Measurements from ENCODE around the gene SCGB1A1. TPM values are rescaled to one million over a fixed set of nuclear protein-coding genes. Genes with fewer than 3 reads are reported as not detected.
A peak's percentile ranks its signal among the peaks of the same experiment; 100 is the strongest.

SCGB1A1 gene
- total and polyA plus RNA-seq, 4 donors = not detected

DNA sequence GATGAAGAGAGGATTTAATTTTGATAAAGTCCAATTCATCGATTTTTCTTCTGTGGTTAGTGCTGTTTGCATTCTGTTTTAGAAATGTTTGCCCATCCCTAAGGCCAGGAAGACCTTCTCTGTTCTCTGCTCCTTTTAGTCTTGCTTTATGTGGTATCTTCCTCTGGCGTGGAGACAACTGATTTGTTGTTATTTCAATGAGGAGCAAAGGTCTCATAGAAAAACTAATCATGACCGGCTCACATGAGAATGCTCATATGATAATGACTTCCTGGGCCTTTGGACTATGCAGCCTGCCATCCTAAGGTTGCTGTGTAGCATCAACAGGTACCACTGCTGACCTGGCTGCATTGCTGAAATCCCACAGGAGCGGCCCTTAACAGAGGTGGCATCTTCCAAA, 19.8 kb downstream of the SCGB1A1 start:
- H3K4me3 ChIP-seq (ENCODE audit: low read depth in 1 of 3, low read length in 3 of 3) = no peak overlapping the region
- no peak overlapping the region for H3K27ac ChIP-seq (ENCODE audit: low read depth in 1 of 2, low read length in 2 of 2)
- H3K4me1 ChIP-seq (ENCODE audit: control insufficient read depth in 4 of 4, insufficient read depth in 4 of 4, low read length in 3 of 4) = peaks cover 0 to 13% (median 5%) of the 10 kb centered on the region in 4 donors
- H3K9me3 ChIP-seq (ENCODE audit: control insufficient read depth in 4 of 4, low read length in 3 of 4) = no peaks in the 10 kb centered on the region
- H3K9ac ChIP-seq (ENCODE audit: low read depth in 1 of 2, low read length in 2 of 2) = no peak overlapping the region
- H3K36me3 ChIP-seq (ENCODE audit: control insufficient read depth in 4 of 4, insufficient read depth in 3 of 4, low read depth in 1 of 4, low read length in 3 of 4) = no peaks in the 10 kb centered on the region
- 38% methylated on average over 4 of the region's 4 CpGs for WGBS
- DNase-seq (ENCODE audit: low spot score) = no peak
- no peaks in the 10 kb centered on the region for H3K27me3 ChIP-seq (ENCODE audit: control insufficient read depth in 4 of 4, insufficient read depth in 4 of 4, low read length in 3 of 4)
- TF ChIP-seq, protein P1, sequence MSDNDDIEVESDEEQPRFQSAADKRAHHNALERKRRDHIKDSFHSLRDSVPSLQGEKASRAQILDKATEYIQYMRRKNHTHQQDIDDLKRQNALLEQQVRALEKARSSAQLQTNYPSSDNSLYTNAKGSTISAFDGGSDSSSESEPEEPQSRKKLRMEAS (IDR thresholded peaks at IDR 0.05) = peak; percentile 33
- no peak for TF ChIP-seq TAF1 (conservative IDR thresholded peaks at IDR 0.05)
- peak in 1 of 2 donors; percentile 27 for TF ChIP-seq RAD21 (IDR thresholded peaks at IDR 0.05)
- no peak for TF ChIP-seq FOXA2 (IDR thresholded peaks at IDR 0.05)
- TF ChIP-seq NR2F2 (IDR thresholded peaks at IDR 0.05) = peak; percentile 14
- TF ChIP-seq, protein P2, sequence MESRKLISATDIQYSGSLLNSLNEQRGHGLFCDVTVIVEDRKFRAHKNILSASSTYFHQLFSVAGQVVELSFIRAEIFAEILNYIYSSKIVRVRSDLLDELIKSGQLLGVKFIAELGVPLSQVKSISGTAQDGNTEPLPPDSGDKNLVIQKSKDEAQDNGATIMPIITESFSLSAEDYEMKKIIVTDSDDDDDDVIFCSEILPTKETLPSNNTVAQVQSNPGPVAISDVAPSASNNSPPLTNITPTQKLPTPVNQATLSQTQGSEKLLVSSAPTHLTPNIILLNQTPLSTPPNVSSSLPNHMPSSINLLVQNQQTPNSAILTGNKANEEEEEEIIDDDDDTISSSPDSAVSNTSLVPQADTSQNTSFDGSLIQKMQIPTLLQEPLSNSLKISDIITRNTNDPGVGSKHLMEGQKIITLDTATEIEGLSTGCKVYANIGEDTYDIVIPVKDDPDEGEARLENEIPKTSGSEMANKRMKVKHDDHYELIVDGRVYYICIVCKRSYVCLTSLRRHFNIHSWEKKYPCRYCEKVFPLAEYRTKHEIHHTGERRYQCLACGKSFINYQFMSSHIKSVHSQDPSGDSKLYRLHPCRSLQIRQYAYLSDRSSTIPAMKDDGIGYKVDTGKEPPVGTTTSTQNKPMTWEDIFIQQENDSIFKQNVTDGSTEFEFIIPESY (IDR thresholded peaks at IDR 0.05) = no peak
- TF ChIP-seq FOXA1 (IDR thresholded peaks at IDR 0.05) = no peak
- TF ChIP-seq, protein P3, sequence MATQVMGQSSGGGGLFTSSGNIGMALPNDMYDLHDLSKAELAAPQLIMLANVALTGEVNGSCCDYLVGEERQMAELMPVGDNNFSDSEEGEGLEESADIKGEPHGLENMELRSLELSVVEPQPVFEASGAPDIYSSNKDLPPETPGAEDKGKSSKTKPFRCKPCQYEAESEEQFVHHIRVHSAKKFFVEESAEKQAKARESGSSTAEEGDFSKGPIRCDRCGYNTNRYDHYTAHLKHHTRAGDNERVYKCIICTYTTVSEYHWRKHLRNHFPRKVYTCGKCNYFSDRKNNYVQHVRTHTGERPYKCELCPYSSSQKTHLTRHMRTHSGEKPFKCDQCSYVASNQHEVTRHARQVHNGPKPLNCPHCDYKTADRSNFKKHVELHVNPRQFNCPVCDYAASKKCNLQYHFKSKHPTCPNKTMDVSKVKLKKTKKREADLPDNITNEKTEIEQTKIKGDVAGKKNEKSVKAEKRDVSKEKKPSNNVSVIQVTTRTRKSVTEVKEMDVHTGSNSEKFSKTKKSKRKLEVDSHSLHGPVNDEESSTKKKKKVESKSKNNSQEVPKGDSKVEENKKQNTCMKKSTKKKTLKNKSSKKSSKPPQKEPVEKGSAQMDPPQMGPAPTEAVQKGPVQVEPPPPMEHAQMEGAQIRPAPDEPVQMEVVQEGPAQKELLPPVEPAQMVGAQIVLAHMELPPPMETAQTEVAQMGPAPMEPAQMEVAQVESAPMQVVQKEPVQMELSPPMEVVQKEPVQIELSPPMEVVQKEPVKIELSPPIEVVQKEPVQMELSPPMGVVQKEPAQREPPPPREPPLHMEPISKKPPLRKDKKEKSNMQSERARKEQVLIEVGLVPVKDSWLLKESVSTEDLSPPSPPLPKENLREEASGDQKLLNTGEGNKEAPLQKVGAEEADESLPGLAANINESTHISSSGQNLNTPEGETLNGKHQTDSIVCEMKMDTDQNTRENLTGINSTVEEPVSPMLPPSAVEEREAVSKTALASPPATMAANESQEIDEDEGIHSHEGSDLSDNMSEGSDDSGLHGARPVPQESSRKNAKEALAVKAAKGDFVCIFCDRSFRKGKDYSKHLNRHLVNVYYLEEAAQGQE (IDR thresholded peaks at IDR 0.05) = no peak
- no peak for TF ChIP-seq EGR1 (IDR thresholded peaks at IDR 0.05; ENCODE audit: low read depth in 2 of 2)
- peak; percentile 64 for TF ChIP-seq HNF4G (IDR thresholded peaks at IDR 0.05)
- TF ChIP-seq YY1 (IDR thresholded peaks at IDR 0.05) = peak; percentile 44
- TF ChIP-seq RXRA (IDR thresholded peaks at IDR 0.05) = peak; percentile 66 to 71
- TF ChIP-seq, protein P4, sequence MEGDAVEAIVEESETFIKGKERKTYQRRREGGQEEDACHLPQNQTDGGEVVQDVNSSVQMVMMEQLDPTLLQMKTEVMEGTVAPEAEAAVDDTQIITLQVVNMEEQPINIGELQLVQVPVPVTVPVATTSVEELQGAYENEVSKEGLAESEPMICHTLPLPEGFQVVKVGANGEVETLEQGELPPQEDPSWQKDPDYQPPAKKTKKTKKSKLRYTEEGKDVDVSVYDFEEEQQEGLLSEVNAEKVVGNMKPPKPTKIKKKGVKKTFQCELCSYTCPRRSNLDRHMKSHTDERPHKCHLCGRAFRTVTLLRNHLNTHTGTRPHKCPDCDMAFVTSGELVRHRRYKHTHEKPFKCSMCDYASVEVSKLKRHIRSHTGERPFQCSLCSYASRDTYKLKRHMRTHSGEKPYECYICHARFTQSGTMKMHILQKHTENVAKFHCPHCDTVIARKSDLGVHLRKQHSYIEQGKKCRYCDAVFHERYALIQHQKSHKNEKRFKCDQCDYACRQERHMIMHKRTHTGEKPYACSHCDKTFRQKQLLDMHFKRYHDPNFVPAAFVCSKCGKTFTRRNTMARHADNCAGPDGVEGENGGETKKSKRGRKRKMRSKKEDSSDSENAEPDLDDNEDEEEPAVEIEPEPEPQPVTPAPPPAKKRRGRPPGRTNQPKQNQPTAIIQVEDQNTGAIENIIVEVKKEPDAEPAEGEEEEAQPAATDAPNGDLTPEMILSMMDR (IDR thresholded peaks at IDR 0.05; ENCODE audit: low read depth, low read length, missing input control) = no peak
- TF ChIP-seq HNF4A (conservative IDR thresholded peaks at IDR 0.05) = peak; percentile 79 to 87
- TF ChIP-seq, protein P5, sequence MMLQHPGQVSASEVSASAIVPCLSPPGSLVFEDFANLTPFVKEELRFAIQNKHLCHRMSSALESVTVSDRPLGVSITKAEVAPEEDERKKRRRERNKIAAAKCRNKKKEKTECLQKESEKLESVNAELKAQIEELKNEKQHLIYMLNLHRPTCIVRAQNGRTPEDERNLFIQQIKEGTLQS (IDR thresholded peaks at IDR 0.05) = no peak
- peak; percentile 80 for TF ChIP-seq SP1 (IDR thresholded peaks at IDR 0.05)
- no peak for TF ChIP-seq GABPA (IDR thresholded peaks at IDR 0.05 in 1 of 2, conservative IDR thresholded peaks at IDR 0.05 in 1 of 2)
- peak in 1 of 2 donors; percentile 50 for TF ChIP-seq JUND (IDR thresholded peaks at IDR 0.05)

All from liver (tissue), 9 donors.